K562 (cell line): ENCODE data around the gene AGO1. TPM values are rescaled to one million over a fixed set of nuclear protein-coding genes. Genes with fewer than 3 reads are reported as not detected.

Experiments
- ATAC-seq: fragments of 200-7000 bp; cut with Tn5 transposase; 3 replicates; pipeline ENCODE4 v1.9.1; 2020; ENCODE audit warnings: moderate library complexity
- BruUV-seq: library from RNA; stranded (reverse); fragments of 400-500 nt; replicated peaks from 2 replicates; lab custom pipeline; 2021; lab: Mats Ljungman, UMichigan
- CTCF ChIA-PET: fragments of 300-600 bp; formaldehyde crosslinking; extraction: SDS; loops from one replicate; lab custom pipeline; 2021; ENCODE audit warnings: low intra/inter-chr PET ratio; lab: Yijun Ruan, JAX
- POLR2A ChIA-PET: fragments of 300-600, 350-650 bp; sonication (Branson Sonifier 250); formaldehyde crosslinking; extraction: SDS; loops from one replicate; lab custom pipeline; 2021; ENCODE audit warnings: antibody characterized with exemption, inconsistent platforms; lab: Yijun Ruan, JAX
- DNase-seq, 4 experiments: peaks; one replicate each; pipeline versions ENCODE4 v3.0.0 to v3.0.0-alpha.2; 2011 to 2018; ENCODE audit warnings: low spot score in 3 of 4, mixed read lengths in 3 of 4; ENCODE audit errors: extremely low read depth in 1 of 4
- FAIRE-seq: peaks from 2 replicates; lab custom pipeline; 2011; peaks lifted over from hg19 to GRCh38; lab: Jason Lieb, UNC
- H2AFZ ChIP-seq: 2 replicates; pipeline ENCODE4 v1.6.0; 2011; ENCODE audit warnings: low read depth, low read length, control low read depth, inconsistent platforms
- H3K27ac ChIP-seq: fragments of 200-600 bp; 3 replicates; pipeline ENCODE4 v1.8.0; 2011; ENCODE audit warnings: low read depth, mild to moderate bottlenecking, control low read depth, inconsistent platforms, low read length, moderate library complexity, mixed read lengths; ENCODE audit errors: extremely low read depth
- H3K27me3 ChIP-seq, 2 experiments: fragments of 300-600 bp in 1 of 2; 2 replicates in 1 of 2; 3 replicates in 1 of 2; pipeline versions ENCODE4 v1.6.0 to v1.8.0; 2011; ENCODE audit warnings: inconsistent platforms in 2 of 2, low read length in 2 of 2, mild to moderate bottlenecking in 1 of 2, mixed read lengths in 1 of 2, moderate library complexity in 1 of 2; ENCODE audit not compliant: control insufficient read depth in 2 of 2, insufficient read depth in 2 of 2
- H3K36me3 ChIP-seq: fragments of 300-600 bp; 3 replicates; pipeline ENCODE4 v1.8.0; 2011; ENCODE audit warnings: mild to moderate bottlenecking, low read length, inconsistent platforms; ENCODE audit not compliant: control insufficient read depth, insufficient read depth
- H3K4me1 ChIP-seq, 2 experiments: fragments of 200-600 bp in 1 of 2; replicated peaks in 1 of 2; 2 replicates in 1 of 2; 3 replicates in 1 of 2; pipeline versions ENCODE4 v1.5.1 to v1.8.0; 2011; ENCODE audit warnings: inconsistent platforms in 2 of 2, low read length in 2 of 2, mild to moderate bottlenecking in 1 of 2, mixed read lengths in 1 of 2, moderate library complexity in 1 of 2; ENCODE audit not compliant: control insufficient read depth in 2 of 2, insufficient read depth in 2 of 2
- H3K4me2 ChIP-seq: 2 replicates; pipeline ENCODE4 v1.6.1; 2011; ENCODE audit warnings: low read length, control low read depth, inconsistent platforms, mixed read lengths; ENCODE audit not compliant: insufficient read depth
- H3K4me3 ChIP-seq: fragments of 200-600 bp; sonication (generic), shearing (Covaris generic); 2 replicates; pipeline ENCODE4 v1.5.1; 2016; ENCODE audit warnings: control low read depth, inconsistent platforms
- H3K79me2 ChIP-seq: fragments of 200-600 bp; 3 replicates; pipeline ENCODE4 v1.8.0; 2011; ENCODE audit warnings: low read length, inconsistent platforms; ENCODE audit not compliant: control insufficient read depth, insufficient read depth
- H3K9ac ChIP-seq, 2 experiments: 2 replicates each; pipeline versions ENCODE4 v1.6.0 to v1.6.1; 2011; ENCODE audit warnings: low read depth in 2 of 2, low read length in 2 of 2, control low read depth in 1 of 2, inconsistent platforms in 1 of 2, mild to moderate bottlenecking in 1 of 2, mixed read lengths in 1 of 2; ENCODE audit not compliant: insufficient read depth in 1 of 2
- H3K9me1 ChIP-seq: one replicate; pipeline ENCODE4 v1.6.0; 2011; ENCODE audit warnings: inconsistent platforms, mild to moderate bottlenecking, low read length, moderate library complexity; ENCODE audit not compliant: control insufficient read depth, insufficient read depth
- H3K9me3 ChIP-seq: replicated peaks from 2 replicates; pipeline ENCODE4 v1.5.1; 2011; ENCODE audit warnings: low read depth, low read length, inconsistent platforms; ENCODE audit not compliant: control insufficient read depth, insufficient read depth
- H4K20me1 ChIP-seq: replicated peaks from 2 replicates; pipeline ENCODE4 v1.6.1; 2011; ENCODE audit warnings: low read length, inconsistent platforms, mixed read lengths; ENCODE audit not compliant: control insufficient read depth, insufficient read depth
- CEBPB ChIP-seq: fragments of 450-650 bp; IDR thresholded peaks from 2 replicates; pipeline ENCODE4 v1.6.1; 2016; ENCODE audit warnings: missing genetic modification characterization, missing compliant biosample characterization
- CEBPG ChIP-seq, 3 experiments: fragments of 200-800 bp in 1 of 3; sonication (Bioruptor generic) in 1 of 3; sonication (generic) in 1 of 3; formaldehyde crosslinking in 1 of 3; IDR thresholded peaks in 2 of 3; conservative IDR thresholded peaks in 1 of 3; 2 replicates each; pipeline versions ENCODE4 v1.6.1 to v1.8.0; 2016 to 2022; ENCODE audit warnings: missing compliant biosample characterization in 2 of 3, missing genetic modification characterization in 2 of 3, mild to moderate bottlenecking in 1 of 3, missing genetic modification reagents in 1 of 3
- SREBF2 ChIP-seq: sonication (generic); formaldehyde crosslinking; IDR thresholded peaks from 2 replicates; pipeline ENCODE4 v1.4.0; 2020; ENCODE audit warnings: mild to moderate bottlenecking, missing genetic modification reagents
- ZKSCAN1 ChIP-seq: fragments of 150-350 bp; IDR thresholded peaks from 2 replicates; pipeline ENCODE4 v1.6.1; 2016; ENCODE audit warnings: low read depth, low read length
- WGBS: fragments of 100-300 bp; shearing (Covaris generic); methylation state at CpG from one replicate; pipeline ENCODE4 v1.1.6; 2016; ENCODE audit warnings: low coverage, mixed read lengths; ENCODE audit not compliant: insufficient coverage; ENCODE audit errors: missing lambda C conversion rate; 5-methylcytosine and 5-hydroxymethylcytosine counted together
- in situ Hi-C: fragments of 300-500 bp; cut with MboI; formaldehyde crosslinking; loops from 4 replicates; pipeline ENCODE4 v1.15.0; 2018; ENCODE audit warnings: inconsistent platforms, mixed read lengths
- intact Hi-C: fragments of 100-400 bp; cut with micrococcal nuclease; formaldehyde crosslinking; loops from 2 replicates; pipeline ENCODE4 v1.14.2; 2022
- polyA plus RNA-seq, 8 experiments: library from polyadenylated mRNA; depleted of rRNA in 4 of 8; stranded (reverse) in 5 of 8; unstranded in 3 of 8; fragments of >200 nt; fragmentation: Nextera tagmentation in 2 of 8; fragmentation: Illumina TruSeq in 1 of 8; extraction: Ambion mirVana in 2 of 8; extraction: Trizol in 1 of 8; gene quantifications; 2 replicates each; pipeline versions ENCODE4 v1.2.1 to v1.2.3, GENCODE V29; 2011 to 2014; ENCODE audit warnings: inconsistent platforms in 1 of 8, missing spikeins in 1 of 8
- total RNA-seq, 7 experiments: library from RNA; depleted of rRNA in 6 of 7; stranded (reverse); fragments of >200 nt in 6 of 7; fragmentation: Illumina TruSeq in 2 of 7; extraction: Trizol in 2 of 7; gene quantifications; 2 replicates each; pipeline versions ENCODE4 v1.2.1 to v1.2.3, GENCODE V29; 2011 to 2021; ENCODE audit warnings: low replicate concordance in 1 of 7
- TF ChIP-seq, protein P1 (sequence below): conservative IDR thresholded peaks from 2 replicates; pipeline ENCODE4 v1.6.1; 2011; ENCODE audit warnings: low read depth, mild to moderate bottlenecking, low read length; ENCODE audit not compliant: control insufficient read depth
- TF ChIP-seq, protein P2 (sequence below): fragments of 250-450 bp; sonication (Bioruptor Pico); IDR thresholded peaks from 2 replicates; pipeline ENCODE4 v1.4.0; 2020; ENCODE audit warnings: mild to moderate bottlenecking, moderate library complexity

Gene AGO1
- total and polyA plus RNA-seq, 9 of the 15 experiments (the other 6 are each of a cell fraction or from before 2014, with no cell fraction given) = 7.3 to 64.2 (median 26.0) TPM

DNA sequence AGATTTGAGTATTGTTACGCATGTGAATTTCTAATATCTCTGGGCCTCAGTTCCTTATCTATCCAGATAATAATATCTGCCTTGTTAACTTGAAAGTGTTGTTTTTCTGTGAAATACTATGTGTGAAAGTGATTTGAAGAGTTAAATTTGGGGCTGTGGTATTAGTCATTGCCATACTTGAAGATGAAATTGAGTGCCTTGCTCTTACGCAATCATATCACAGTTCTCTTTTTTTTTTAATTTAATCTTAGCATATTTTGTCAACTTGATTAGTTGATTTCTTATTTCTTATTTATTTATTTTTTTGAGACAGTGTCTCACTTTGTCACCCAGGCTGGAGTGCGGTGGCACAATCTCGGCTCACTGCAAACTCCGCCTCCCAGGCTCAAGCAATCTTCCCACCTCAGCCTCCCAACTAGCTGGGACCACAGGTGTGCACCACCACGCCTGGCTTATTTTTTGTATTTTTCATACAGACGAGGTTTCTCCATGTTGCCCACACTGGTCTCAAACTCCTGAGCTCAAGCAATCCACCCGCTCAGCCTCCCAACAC lies 44.2 kb upstream of the AGO1 start:
- BruUV-seq = no TSS peak
- 82% methylated on average over 8 of the region's 8 CpGs for WGBS
- Histone ChIP-seq H3K9me3 (no peaks in the 10 kb centered on the region), H3K27me3 (no peaks in the 10 kb centered on the region), H3K79me2 (no peaks in the 10 kb centered on the region), H3K36me3 (peaks cover 18% of the 10 kb centered on the region; the same call in 2 of the 3 replicates), H3K4me2 (no peak overlapping the region), H4K20me1 (no peaks in the 10 kb centered on the region), H3K9me1 (no peaks in the 10 kb centered on the region), H3K4me3 (no peak overlapping the region), H3K9ac (no peak overlapping the region), H3K27ac (no peak overlapping the region), H2AFZ (no peak overlapping the region), H3K4me1 (no peaks in the 10 kb centered on the region)
- no peak for DNase-seq
- CTCF ChIA-PET = no interaction called here
- ATAC-seq = no peak
- TF ChIP-seq CEBPB (tag) (peak; percentile 95), CEBPG (CRISPR knock-in tag; IDR thresholded peaks at IDR 0.05) (peak; percentile 41; the same call in 1 of the 2 replicates), CEBPG (tag; conservative IDR thresholded peaks at IDR 0.05 in 1 of 2, IDR thresholded peaks at IDR 0.05 in 1 of 2) (peak; percentile 78 to 97), ZKSCAN1 (no peak), SREBF2 (no peak)
- TF ChIP-seq, protein P1, sequence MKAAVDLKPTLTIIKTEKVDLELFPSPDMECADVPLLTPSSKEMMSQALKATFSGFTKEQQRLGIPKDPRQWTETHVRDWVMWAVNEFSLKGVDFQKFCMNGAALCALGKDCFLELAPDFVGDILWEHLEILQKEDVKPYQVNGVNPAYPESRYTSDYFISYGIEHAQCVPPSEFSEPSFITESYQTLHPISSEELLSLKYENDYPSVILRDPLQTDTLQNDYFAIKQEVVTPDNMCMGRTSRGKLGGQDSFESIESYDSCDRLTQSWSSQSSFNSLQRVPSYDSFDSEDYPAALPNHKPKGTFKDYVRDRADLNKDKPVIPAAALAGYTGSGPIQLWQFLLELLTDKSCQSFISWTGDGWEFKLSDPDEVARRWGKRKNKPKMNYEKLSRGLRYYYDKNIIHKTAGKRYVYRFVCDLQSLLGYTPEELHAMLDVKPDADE = no peak
- TF ChIP-seq, protein P2, sequence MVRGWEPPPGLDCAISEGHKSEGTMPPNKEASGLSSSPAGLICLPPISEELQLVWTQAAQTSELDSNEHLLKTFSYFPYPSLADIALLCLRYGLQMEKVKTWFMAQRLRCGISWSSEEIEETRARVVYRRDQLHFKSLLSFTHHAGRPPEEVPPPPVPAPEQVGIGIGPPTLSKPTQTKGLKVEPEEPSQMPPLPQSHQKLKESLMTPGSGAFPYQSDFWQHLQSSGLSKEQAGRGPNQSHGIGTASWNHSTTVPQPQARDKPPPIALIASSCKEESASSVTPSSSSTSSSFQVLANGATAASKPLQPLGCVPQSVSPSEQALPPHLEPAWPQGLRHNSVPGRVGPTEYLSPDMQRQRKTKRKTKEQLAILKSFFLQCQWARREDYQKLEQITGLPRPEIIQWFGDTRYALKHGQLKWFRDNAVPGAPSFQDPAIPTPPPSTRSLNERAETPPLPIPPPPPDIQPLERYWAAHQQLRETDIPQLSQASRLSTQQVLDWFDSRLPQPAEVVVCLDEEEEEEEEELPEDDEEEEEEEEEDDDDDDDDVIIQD (CRISPR knock-in tag) = no peak
- no peak for FAIRE-seq
- in situ Hi-C loops (no loop called here), intact Hi-C loops (no loop called here)
- POLR2A ChIA-PET = no interaction called here
